Measurements from ENCODE around the gene GNG10. TPM values are rescaled to one million over a fixed set of nuclear protein-coding genes. Genes with fewer than 3 reads are reported as not detected.
"Not testable (repeated sequence)": the region's sequence is repeated elsewhere in the genome, so short reads cannot be mapped to it uniquely, and the experiment has no call there.

Gene GNG10
- total RNA-seq, 1 experiment from 2014 or later: 78.1 TPM

GRCh38 chr9:111645806-111646205 is 15.6 kb upstream of the GNG10 start:
- DNase-seq (ENCODE audit: low read depth): no peak
- in situ Hi-C loops (cut with HindIII; ENCODE audit: low pct_unique_long_range_greater_than_20kb, low sequenced_read_pairs): no loop called here

GRCh38 chr9:111646417-111646816 is 15.0 kb upstream of the GNG10 start:
- no peak for DNase-seq (ENCODE audit: low read depth)
- in situ Hi-C loops (cut with HindIII; ENCODE audit: low pct_unique_long_range_greater_than_20kb, low sequenced_read_pairs): no loop called here

GRCh38 chr9:111648066-111648465 is 13.3 kb upstream of the GNG10 start:
- no peak for DNase-seq (ENCODE audit: low read depth)
- in situ Hi-C loops (cut with HindIII; ENCODE audit: low pct_unique_long_range_greater_than_20kb, low sequenced_read_pairs): no loop called here

GRCh38 chr9:111649016-111649415 is 12.4 kb upstream of the GNG10 start:
- in situ Hi-C loops (cut with HindIII; ENCODE audit: low pct_unique_long_range_greater_than_20kb, low sequenced_read_pairs): no loop called here
- no peak for DNase-seq (ENCODE audit: low read depth)

GRCh38 chr9:111657051-111657450 is 4.4 kb upstream of the GNG10 start:
- peak; percentile 78 for DNase-seq (ENCODE audit: low read depth)
- in situ Hi-C loops (cut with HindIII; ENCODE audit: low pct_unique_long_range_greater_than_20kb, low sequenced_read_pairs): no loop called here

- in situ Hi-C loops (cut with HindIII; ENCODE audit: low pct_unique_long_range_greater_than_20kb, low sequenced_read_pairs): no loop called here
- DNase-seq (ENCODE audit: low read depth): no peak
Measured at GRCh38 chr9:111658943-111659342, 2.5 kb upstream of the GNG10 start.

- no peak for DNase-seq (ENCODE audit: low read depth)
- in situ Hi-C loops (cut with HindIII; ENCODE audit: low pct_unique_long_range_greater_than_20kb, low sequenced_read_pairs): no loop called here
Measured at GRCh38 chr9:111659691-111660090, 1.7 kb upstream of the GNG10 start.

- peak; percentile 32 for DNase-seq (ENCODE audit: low read depth)
- in situ Hi-C loops (cut with HindIII; ENCODE audit: low pct_unique_long_range_greater_than_20kb, low sequenced_read_pairs): no loop called here
Measured at GRCh38 chr9:111661802-111662521, 557 bp downstream of the GNG10 start.

GRCh38 chr9:111662576-111663300 is 1.3 kb downstream of the GNG10 start:
- in situ Hi-C loops (cut with HindIII; ENCODE audit: low pct_unique_long_range_greater_than_20kb, low sequenced_read_pairs): no loop called here
- DNase-seq (ENCODE audit: low read depth): no peak

GRCh38 chr9:111663301-111663823 is 2.0 kb downstream of the GNG10 start:
- in situ Hi-C loops (cut with HindIII; ENCODE audit: low pct_unique_long_range_greater_than_20kb, low sequenced_read_pairs): no loop called here
- DNase-seq (ENCODE audit: low read depth): no peak

GRCh38 chr9:111668026-111668573 is 6.7 kb downstream of the GNG10 start:
- in situ Hi-C loops (cut with HindIII; ENCODE audit: low pct_unique_long_range_greater_than_20kb, low sequenced_read_pairs): no loop called here
- DNase-seq (ENCODE audit: low read depth): no peak

GRCh38 chr9:111668601-111669000 is 7.2 kb downstream of the GNG10 start:
- DNase-seq (ENCODE audit: low read depth); in situ Hi-C loops (cut with HindIII; ENCODE audit: low pct_unique_long_range_greater_than_20kb, low sequenced_read_pairs): not testable (repeated sequence)

GRCh38 chr9:111674319-111674718 is 12.9 kb downstream of the GNG10 start:
- in situ Hi-C loops (cut with HindIII; ENCODE audit: low pct_unique_long_range_greater_than_20kb, low sequenced_read_pairs): no loop called here
- no peak for DNase-seq (ENCODE audit: low read depth)

- in situ Hi-C loops (cut with HindIII; ENCODE audit: low pct_unique_long_range_greater_than_20kb, low sequenced_read_pairs): no loop called here
- DNase-seq (ENCODE audit: low read depth): no peak
Measured at GRCh38 chr9:111676116-111676515, 14.7 kb downstream of the GNG10 start.

GRCh38 chr9:111678293-111678692 is 16.9 kb downstream of the GNG10 start:
- in situ Hi-C loops (cut with HindIII; ENCODE audit: low pct_unique_long_range_greater_than_20kb, low sequenced_read_pairs): no loop called here
- no peak for DNase-seq (ENCODE audit: low read depth)

GRCh38 chr9:111679199-111679598 is 17.8 kb downstream of the GNG10 start:
- DNase-seq (ENCODE audit: low read depth): no peak
- in situ Hi-C loops (cut with HindIII; ENCODE audit: low pct_unique_long_range_greater_than_20kb, low sequenced_read_pairs): no loop called here

- no peak for DNase-seq (ENCODE audit: low read depth)
Measured at GRCh38 chr9:111683392-111683791, 22.0 kb downstream of the GNG10 start.

GRCh38 chr9:111691672-111692329 is 30.4 kb downstream of the GNG10 start:
- peak; percentile 43 for DNase-seq (ENCODE audit: low read depth)
- in situ Hi-C loops (cut with HindIII; ENCODE audit: low pct_unique_long_range_greater_than_20kb, low sequenced_read_pairs): no loop called here

More at GRCh38 chr9:111683392-111683791, 22.0 kb downstream of the GNG10 start:
- in situ Hi-C loops (cut with HindIII; ENCODE audit: low pct_unique_long_range_greater_than_20kb, low sequenced_read_pairs): no loop called here

GRCh38 chr9:111696796-111697195 is 35.4 kb downstream of the GNG10 start:
- in situ Hi-C loops (cut with HindIII; ENCODE audit: low pct_unique_long_range_greater_than_20kb, low sequenced_read_pairs): no loop called here

More at GRCh38 chr9:111696796-111697195, 35.4 kb downstream of the GNG10 start:
- DNase-seq (ENCODE audit: low read depth): no peak

Measured in Caki2 (cell line).